ENCODE data around the gene TTYH3.

DNA sequence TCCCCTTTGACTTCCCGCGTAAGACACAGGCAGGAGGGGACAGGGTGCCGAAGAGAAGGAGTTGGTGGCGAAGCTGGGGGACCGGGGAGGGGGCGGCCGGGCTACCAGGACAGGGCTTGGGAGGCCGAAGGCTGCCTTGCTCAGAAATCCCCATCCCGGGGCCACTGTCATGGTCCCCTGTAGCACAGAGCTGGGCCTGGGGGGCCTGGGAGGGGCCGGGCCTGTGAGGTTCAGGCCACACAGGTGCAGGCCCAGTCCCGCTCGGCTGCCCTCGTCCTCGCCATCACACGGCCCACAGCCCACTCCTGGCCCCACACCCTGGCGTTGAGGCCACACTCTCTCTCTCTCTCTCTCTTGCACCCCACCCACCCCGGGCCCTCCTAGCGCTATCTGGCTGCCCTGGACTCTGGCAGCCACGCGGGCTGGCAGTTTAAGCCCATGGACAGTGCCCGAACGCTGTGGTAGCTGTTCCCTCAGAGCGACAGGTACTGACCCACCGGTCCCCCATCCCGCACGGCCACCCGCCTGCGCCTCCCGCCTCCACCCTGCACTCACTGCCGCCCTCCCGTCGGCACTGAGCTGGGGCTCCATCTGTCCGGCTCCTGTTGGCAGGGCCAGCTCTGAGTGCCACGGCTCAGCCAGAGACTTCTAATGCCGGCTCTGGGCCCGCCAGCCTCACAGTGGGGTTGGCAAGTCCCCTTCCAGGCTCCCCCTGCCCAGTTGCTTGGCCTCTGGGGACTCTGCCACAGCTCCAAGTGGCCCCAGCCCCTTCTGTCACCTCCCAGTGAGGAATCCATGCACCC lies 28.0 kb downstream of the TTYH3 start:
- TF ChIP-seq, protein P1, sequence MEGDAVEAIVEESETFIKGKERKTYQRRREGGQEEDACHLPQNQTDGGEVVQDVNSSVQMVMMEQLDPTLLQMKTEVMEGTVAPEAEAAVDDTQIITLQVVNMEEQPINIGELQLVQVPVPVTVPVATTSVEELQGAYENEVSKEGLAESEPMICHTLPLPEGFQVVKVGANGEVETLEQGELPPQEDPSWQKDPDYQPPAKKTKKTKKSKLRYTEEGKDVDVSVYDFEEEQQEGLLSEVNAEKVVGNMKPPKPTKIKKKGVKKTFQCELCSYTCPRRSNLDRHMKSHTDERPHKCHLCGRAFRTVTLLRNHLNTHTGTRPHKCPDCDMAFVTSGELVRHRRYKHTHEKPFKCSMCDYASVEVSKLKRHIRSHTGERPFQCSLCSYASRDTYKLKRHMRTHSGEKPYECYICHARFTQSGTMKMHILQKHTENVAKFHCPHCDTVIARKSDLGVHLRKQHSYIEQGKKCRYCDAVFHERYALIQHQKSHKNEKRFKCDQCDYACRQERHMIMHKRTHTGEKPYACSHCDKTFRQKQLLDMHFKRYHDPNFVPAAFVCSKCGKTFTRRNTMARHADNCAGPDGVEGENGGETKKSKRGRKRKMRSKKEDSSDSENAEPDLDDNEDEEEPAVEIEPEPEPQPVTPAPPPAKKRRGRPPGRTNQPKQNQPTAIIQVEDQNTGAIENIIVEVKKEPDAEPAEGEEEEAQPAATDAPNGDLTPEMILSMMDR (conservative IDR thresholded peaks at IDR 0.05): no peak
- no peak for TF ChIP-seq EZH2 (IDR thresholded peaks at IDR 0.05; ENCODE audit: low read depth)
